Sigmoid colon (tissue), 4 donors: ENCODE results near the gene ESR2.

Experiments
- EP300 ChIP-seq, 4 donors: sonication (generic); formaldehyde crosslinking; IDR thresholded peaks; one replicate each; pipeline ENCODE4 v1.6.1; 2017; ENCODE audit warnings: antibody characterized with exemption in 4 of 4
- POLR2A ChIP-seq, 2 donors: fragments of 450-650 bp; IDR thresholded peaks; one replicate each; pipeline ENCODE4 v1.6.1; 2016; ENCODE audit warnings: antibody characterized with exemption in 2 of 2, mild to moderate bottlenecking in 2 of 2, moderate library complexity in 2 of 2
- POLR2AphosphoS5 ChIP-seq, 4 donors: sonication (generic); formaldehyde crosslinking; IDR thresholded peaks; one replicate each; pipeline ENCODE4 v1.6.1; 2017; ENCODE audit warnings: antibody characterized with exemption in 4 of 4
- TF ChIP-seq, protein P1 (sequence below), 4 experiments: fragments of 450-650 bp in 3 of 4; fragments of 200-600 bp in 1 of 4; IDR thresholded peaks; one replicate each; pipeline ENCODE4 v1.5.1; 2016 to 2019; ENCODE audit warnings: antibody characterized with exemption in 4 of 4, mild to moderate bottlenecking in 3 of 4, moderate library complexity in 2 of 4

DNA sequence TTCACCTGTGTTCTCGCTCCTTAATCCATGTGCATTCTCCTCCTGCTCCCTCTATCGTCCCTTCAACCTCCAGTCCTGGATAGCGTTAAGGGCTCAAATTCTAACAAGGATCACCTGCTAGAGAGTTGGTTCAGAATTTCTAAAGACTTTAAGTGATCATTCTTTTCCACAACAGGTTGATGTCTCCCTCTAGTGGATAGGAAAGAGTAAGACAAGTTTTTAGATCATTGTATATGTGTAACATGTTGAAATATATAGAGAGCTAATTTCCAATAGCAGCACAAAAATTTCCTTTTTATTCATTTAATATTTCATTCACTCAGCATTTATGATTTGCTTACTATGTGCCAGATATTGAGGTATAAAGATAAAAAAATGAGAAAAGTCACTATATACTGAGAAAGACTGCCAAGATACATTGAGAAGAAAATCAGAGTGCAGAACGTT, 9.3 kb upstream of the ESR2 start:
- TF ChIP-seq POLR2A (IDR thresholded peaks at IDR 0.05), result no peak
- TF ChIP-seq, protein P1, sequence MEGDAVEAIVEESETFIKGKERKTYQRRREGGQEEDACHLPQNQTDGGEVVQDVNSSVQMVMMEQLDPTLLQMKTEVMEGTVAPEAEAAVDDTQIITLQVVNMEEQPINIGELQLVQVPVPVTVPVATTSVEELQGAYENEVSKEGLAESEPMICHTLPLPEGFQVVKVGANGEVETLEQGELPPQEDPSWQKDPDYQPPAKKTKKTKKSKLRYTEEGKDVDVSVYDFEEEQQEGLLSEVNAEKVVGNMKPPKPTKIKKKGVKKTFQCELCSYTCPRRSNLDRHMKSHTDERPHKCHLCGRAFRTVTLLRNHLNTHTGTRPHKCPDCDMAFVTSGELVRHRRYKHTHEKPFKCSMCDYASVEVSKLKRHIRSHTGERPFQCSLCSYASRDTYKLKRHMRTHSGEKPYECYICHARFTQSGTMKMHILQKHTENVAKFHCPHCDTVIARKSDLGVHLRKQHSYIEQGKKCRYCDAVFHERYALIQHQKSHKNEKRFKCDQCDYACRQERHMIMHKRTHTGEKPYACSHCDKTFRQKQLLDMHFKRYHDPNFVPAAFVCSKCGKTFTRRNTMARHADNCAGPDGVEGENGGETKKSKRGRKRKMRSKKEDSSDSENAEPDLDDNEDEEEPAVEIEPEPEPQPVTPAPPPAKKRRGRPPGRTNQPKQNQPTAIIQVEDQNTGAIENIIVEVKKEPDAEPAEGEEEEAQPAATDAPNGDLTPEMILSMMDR (IDR thresholded peaks at IDR 0.05), result peak in 3 of 4 experiments; percentile 44 to 74 (median 48)
- TF ChIP-seq EP300 (IDR thresholded peaks at IDR 0.05), result no peak
- no peak for TF ChIP-seq POLR2AphosphoS5 (IDR thresholded peaks at IDR 0.05)
